Naive thymus-derived CD4-positive, alpha-beta T cell (primary cell): ENCODE results near the gene GNA12. TPM values are rescaled to one million over a fixed set of nuclear protein-coding genes. Genes with fewer than 3 reads are reported as not detected.

ENCODE experiments used
- ATAC-seq: fragments of 150-1000 bp; cut with Tn5 transposase; 2 replicates; pipeline ENCODE4 v1.10.0; 2021; ENCODE audit warnings: mild to moderate bottlenecking, moderate library complexity
- CTCF ChIA-PET: fragments of 350-600 bp; sonication (Branson Sonifier 250); formaldehyde crosslinking; loops from one replicate; lab custom pipeline; 2021; ENCODE audit warnings: antibody characterized with exemption; lab: Charles Lee
- POLR2A ChIA-PET: fragments of 350-600 bp; sonication (Branson Sonifier 250); formaldehyde crosslinking; loops from one replicate; lab custom pipeline; 2021; ENCODE audit warnings: antibody characterized with exemption, inconsistent platforms; lab: Charles Lee
- DNase-seq, 9 donors: peaks; one replicate each; pipeline versions ENCODE4 v3.0.0 to v3.0.0-alpha.2; 2020 to 2022; ENCODE audit warnings: mixed read lengths in 1 of 9
- H3K27ac ChIP-seq: one replicate; pipeline ENCODE4 v1.7.0; 2013; ENCODE audit warnings: mild to moderate bottlenecking, low read depth, low read length, moderate library complexity
- H3K27me3 ChIP-seq, 2 donors: one replicate each; pipeline ENCODE4 v1.7.0; 2013; ENCODE audit warnings: low read length in 2 of 2, mild to moderate bottlenecking in 2 of 2, moderate library complexity in 2 of 2; ENCODE audit not compliant: control insufficient read depth in 2 of 2, insufficient read depth in 2 of 2
- H3K36me3 ChIP-seq, 3 experiments: 1 replicate in 2 of 3; 2 replicates in 1 of 3; pipeline ENCODE4 v1.7.0; 2013; ENCODE audit warnings: low read length in 3 of 3, mild to moderate bottlenecking in 3 of 3, moderate library complexity in 1 of 3; ENCODE audit not compliant: insufficient read depth in 3 of 3, control insufficient read depth in 2 of 3
- H3K4me1 ChIP-seq, 2 donors: one replicate each; pipeline ENCODE4 v1.7.0; 2013; ENCODE audit warnings: low read length in 2 of 2, mild to moderate bottlenecking in 2 of 2, moderate library complexity in 1 of 2; ENCODE audit not compliant: control insufficient read depth in 2 of 2, insufficient read depth in 2 of 2
- H3K4me3 ChIP-seq: 2 replicates; pipeline ENCODE4 v1.7.0; 2013; ENCODE audit warnings: mild to moderate bottlenecking, low read length
- H3K9me3 ChIP-seq, 3 experiments: 1 replicate in 2 of 3; 2 replicates in 1 of 3; pipeline ENCODE4 v1.7.0; 2013; ENCODE audit warnings: low read length in 3 of 3; ENCODE audit not compliant: control insufficient read depth in 2 of 3
- H3K27ac Mint-ChIP-seq, 9 donors: one replicate each; pipeline ENCODE4 v1.8.0; 2020 to 2022; ENCODE audit warnings: mixed read lengths in 9 of 9, mild to moderate bottlenecking in 8 of 9, moderate library complexity in 5 of 9, inconsistent platforms in 2 of 9
- H3K27me3 Mint-ChIP-seq, 5 donors: one replicate each; pipeline ENCODE4 v1.8.0; 2021 to 2022; ENCODE audit warnings: mixed read lengths in 5 of 5, mild to moderate bottlenecking in 1 of 5
- H3K36me3 Mint-ChIP-seq, 5 donors: one replicate each; pipeline ENCODE4 v1.8.0; 2020 to 2022; ENCODE audit warnings: mixed read lengths in 5 of 5, mild to moderate bottlenecking in 3 of 5, inconsistent platforms in 1 of 5
- H3K4me1 Mint-ChIP-seq, 7 donors: one replicate each; pipeline ENCODE4 v1.8.0; 2020 to 2022; ENCODE audit warnings: mixed read lengths in 7 of 7, mild to moderate bottlenecking in 3 of 7, inconsistent platforms in 1 of 7
- H3K4me3 Mint-ChIP-seq, 10 donors: one replicate each; pipeline ENCODE4 v1.8.0; 2020 to 2022; ENCODE audit warnings: mild to moderate bottlenecking in 10 of 10, mixed read lengths in 10 of 10, moderate library complexity in 6 of 10, inconsistent platforms in 2 of 10
- H3K9me3 Mint-ChIP-seq, 11 donors: one replicate each; pipeline ENCODE4 v1.8.0; 2020 to 2022; ENCODE audit warnings: mixed read lengths in 11 of 11, mild to moderate bottlenecking in 4 of 11, inconsistent platforms in 1 of 11, moderate library complexity in 1 of 11
- intact Hi-C, 2 donors: fragments of 100-400 bp; cut with micrococcal nuclease; formaldehyde crosslinking; loops; one replicate each; pipeline ENCODE4 v1.15.1; 2023
- polyA plus RNA-seq, 2 donors: library from polyadenylated mRNA; unstranded; fragments of 300-500 nt; fragmentation: Illumina TruSeq; gene quantifications; one replicate each; pipeline ENCODE4 v1.2.3, GENCODE V29; 2021
- total RNA-seq, 6 experiments: library from RNA in 5 of 6; stranded (reverse) in 5 of 6; gene quantifications; 1 replicate in 5 of 6; 2 replicates in 1 of 6; pipeline ENCODE4 v1.2.3 and lab custom pipeline; 2021 to 2026

GNA12 gene
- total and polyA plus RNA-seq, 7 experiments from 2014 or later: 4.2 to 25.7 (median 18.5) TPM

DNA sequence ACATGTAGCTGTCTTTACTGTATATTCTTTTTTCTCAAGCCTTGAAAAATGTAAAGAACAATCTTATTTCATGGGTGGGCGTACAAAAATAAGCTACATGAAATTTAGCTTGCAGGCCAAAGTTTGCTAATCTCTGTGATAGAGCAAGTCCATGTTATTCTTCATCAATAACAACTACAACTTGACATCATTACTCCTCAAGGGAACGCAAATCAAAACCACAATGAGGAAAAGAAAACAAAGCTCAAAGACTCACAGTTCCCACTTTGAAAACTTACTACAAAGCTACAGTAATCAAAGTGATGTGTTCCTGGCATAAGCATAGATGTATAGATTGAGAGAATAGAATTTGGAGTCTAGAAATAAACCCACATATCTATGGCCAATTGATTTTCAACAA lies 62.5 kb downstream of the GNA12 start:
- Mint-ChIP-seq H3K36me3 (peaks cover 6 to 54% (median 11%) of the 10 kb centered on the region in 5 donors), H3K27me3 (no peaks in the 10 kb centered on the region), H3K27ac (no peak overlapping the region), H3K4me1 (peaks cover 7 to 25% (median 12%) of the 10 kb centered on the region in 7 donors), H3K9me3 (peaks cover 0 to 4% (median 0%) of the 10 kb centered on the region in 11 donors), H3K4me3 (no peak overlapping the region)
- ChIA-PET POLR2A (interaction anchor here (0.6 kb wide), 1 partner anchor 235 kb away, joined by 3 read pairs; no protein-coding TSS in a partner anchor), CTCF (no interaction called here)
- ATAC-seq: no peak
- no peaks in the 10 kb centered on the region for H3K9me3 ChIP-seq
- DNase-seq: no peak
- intact Hi-C loops: no loop called here
- H3K36me3 ChIP-seq: peaks cover 0 to 16% (median 0%) of the 10 kb centered on the region in 3 experiments
- no peak overlapping the region for H3K4me3 ChIP-seq
- H3K4me1 ChIP-seq: no peaks in the 10 kb centered on the region
- no peaks in the 10 kb centered on the region for H3K27me3 ChIP-seq
- no peak overlapping the region for H3K27ac ChIP-seq

DNA sequence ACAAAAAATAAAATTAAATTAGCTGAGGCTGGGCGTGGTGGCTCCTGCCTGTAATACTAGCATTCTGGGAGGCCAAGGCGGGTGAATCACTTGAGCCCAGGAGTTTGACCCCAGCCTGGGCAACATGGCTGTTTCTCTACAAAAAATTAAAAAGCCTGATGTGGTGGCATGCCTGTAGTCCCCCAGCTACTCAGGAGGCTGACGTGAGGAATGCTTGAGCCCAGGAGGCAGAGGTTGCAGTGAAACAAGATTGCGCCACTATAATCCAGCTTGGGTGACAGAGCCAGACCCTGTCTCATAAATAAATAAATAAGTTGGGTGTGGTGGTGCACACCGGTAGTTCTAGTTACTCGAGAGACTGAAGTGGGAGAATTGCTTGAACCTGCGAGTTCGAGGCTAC lies 65.1 kb downstream of the GNA12 start:
- DNase-seq: no peak
- Histone ChIP-seq H3K4me3 (no peak overlapping the region), H3K27me3 (no peaks in the 10 kb centered on the region), H3K9me3 (no peaks in the 10 kb centered on the region), H3K27ac (no peak overlapping the region), H3K4me1 (no peaks in the 10 kb centered on the region), H3K36me3 (peaks cover 0 to 8% (median 0%) of the 10 kb centered on the region in 3 experiments)
- H3K4me1 Mint-ChIP-seq: peaks cover 7 to 28% (median 12%) of the 10 kb centered on the region in 7 donors
- CTCF ChIA-PET: no interaction called here
- ATAC-seq: no peak
- peaks cover 6 to 55% (median 10%) of the 10 kb centered on the region in 5 donors for H3K36me3 Mint-ChIP-seq
- H3K27ac Mint-ChIP-seq: no peak overlapping the region
- peaks cover 0 to 4% (median 0%) of the 10 kb centered on the region in 11 donors for H3K9me3 Mint-ChIP-seq
- POLR2A ChIA-PET: no interaction called here
- intact Hi-C loops: no loop called here
- H3K27me3 Mint-ChIP-seq: no peaks in the 10 kb centered on the region
- no peak overlapping the region for H3K4me3 Mint-ChIP-seq

DNA sequence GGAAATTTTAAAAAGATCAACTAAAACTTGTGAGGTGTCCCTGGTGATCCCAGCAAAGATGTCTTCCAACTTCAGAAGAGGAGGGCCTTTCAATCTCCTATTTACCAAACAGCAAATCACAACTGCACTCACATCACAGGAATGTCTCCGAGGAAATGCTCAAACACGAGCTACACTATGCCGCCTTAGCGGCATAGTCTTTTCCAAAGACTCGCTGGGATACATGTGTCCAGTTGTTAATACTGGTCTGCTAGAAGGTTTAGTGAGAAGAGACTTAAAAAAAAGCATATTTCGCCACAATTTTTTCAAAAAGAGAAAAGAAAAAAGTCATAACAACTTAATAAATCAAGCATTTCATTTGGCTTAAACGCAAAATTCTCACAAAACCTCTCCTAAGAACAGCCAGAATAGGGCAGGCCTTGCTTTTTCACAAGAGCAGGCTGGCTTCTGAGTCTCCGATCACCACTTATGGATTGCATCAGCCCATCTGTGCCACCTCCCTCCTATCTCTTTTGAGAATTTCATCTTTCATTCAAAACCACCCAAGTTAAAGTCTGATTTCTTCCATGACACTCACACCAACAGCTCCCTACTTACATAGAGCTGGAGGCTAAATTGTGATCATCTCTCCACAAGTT lies 66.1 kb downstream of the GNA12 start:
- Histone ChIP-seq H3K36me3 (peaks cover 0 to 8% (median 0%) of the 10 kb centered on the region in 3 experiments), H3K4me3 (no peak overlapping the region), H3K9me3 (no peaks in the 10 kb centered on the region), H3K27ac (no peak overlapping the region), H3K27me3 (no peaks in the 10 kb centered on the region), H3K4me1 (no peaks in the 10 kb centered on the region)
- no peak for ATAC-seq
- H3K36me3 Mint-ChIP-seq: peaks cover 4 to 57% (median 9%) of the 10 kb centered on the region in 5 donors
- H3K4me1 Mint-ChIP-seq: peaks cover 7 to 35% (median 11%) of the 10 kb centered on the region in 7 donors
- no peak overlapping the region for H3K27ac Mint-ChIP-seq
- DNase-seq: no peak
- H3K4me3 Mint-ChIP-seq: no peak overlapping the region
- peaks cover 0 to 4% (median 0%) of the 10 kb centered on the region in 11 donors for H3K9me3 Mint-ChIP-seq
- POLR2A ChIA-PET: no interaction called here
- H3K27me3 Mint-ChIP-seq: no peaks in the 10 kb centered on the region
- intact Hi-C loops: no loop called here
- CTCF ChIA-PET: no interaction called here

DNA sequence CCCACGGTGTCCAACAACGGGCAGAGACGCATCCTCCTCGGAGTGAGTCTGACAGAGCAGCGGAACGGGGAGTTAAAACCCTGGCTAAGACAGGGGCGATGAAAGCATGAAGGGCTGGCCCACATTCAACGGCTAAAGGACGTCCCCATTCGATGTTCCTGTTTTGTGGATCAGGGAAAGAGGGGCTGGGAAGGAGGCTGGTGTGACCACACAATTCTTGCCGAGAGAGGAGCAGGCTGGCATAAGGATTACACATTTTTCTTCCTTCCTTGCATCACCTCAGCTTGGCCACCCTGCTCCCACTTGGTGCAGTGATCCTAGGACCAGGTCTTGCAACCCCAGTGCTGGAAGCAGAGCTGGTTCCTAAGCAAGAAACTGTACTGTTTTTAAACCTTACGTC lies 67.7 kb downstream of the GNA12 start:
- H3K9me3 Mint-ChIP-seq: peaks cover 0 to 2% (median 0%) of the 10 kb centered on the region in 11 donors
- H3K9me3 ChIP-seq: no peaks in the 10 kb centered on the region
- H3K4me1 Mint-ChIP-seq: peaks cover 0 to 34% (median 0%) of the 10 kb centered on the region in 7 donors
- no peak for DNase-seq
- H3K4me3 ChIP-seq: no peak overlapping the region
- peak overlapping the region in 4 of 9 donors; percentile 47 to 87 (median 60) for H3K27ac Mint-ChIP-seq
- H3K36me3 ChIP-seq: peaks cover 0 to 8% (median 0%) of the 10 kb centered on the region in 3 experiments
- CTCF ChIA-PET: no interaction called here
- no peaks in the 10 kb centered on the region for H3K27me3 Mint-ChIP-seq
- POLR2A ChIA-PET: no interaction called here
- H3K27ac ChIP-seq: no peak overlapping the region
- ATAC-seq: no peak
- no peaks in the 10 kb centered on the region for H3K27me3 ChIP-seq
- H3K4me1 ChIP-seq: no peaks in the 10 kb centered on the region
- H3K4me3 Mint-ChIP-seq: no peak overlapping the region
- intact Hi-C loops: no loop called here
- H3K36me3 Mint-ChIP-seq: peaks cover 0 to 59% (median 12%) of the 10 kb centered on the region in 5 donors

GRCh38 chr7:2775785-2776184 lies 68.3 kb downstream of the GNA12 start:
- Histone ChIP-seq H3K27ac (no peak overlapping the region), H3K27me3 (no peaks in the 10 kb centered on the region), H3K4me1 (no peaks in the 10 kb centered on the region), H3K9me3 (no peaks in the 10 kb centered on the region), H3K36me3 (peaks cover 0 to 8% (median 0%) of the 10 kb centered on the region in 3 experiments), H3K4me3 (no peak overlapping the region)
- H3K27me3 Mint-ChIP-seq: no peaks in the 10 kb centered on the region
- DNase-seq (no peak), ATAC-seq (no peak)
- H3K9me3 Mint-ChIP-seq: peaks cover 0 to 5% (median 0%) of the 10 kb centered on the region in 11 donors
- no peak overlapping the region for H3K27ac Mint-ChIP-seq
- H3K4me3 Mint-ChIP-seq: no peak overlapping the region
- ChIA-PET CTCF (interaction anchor here (0.6 kb wide), 1 partner anchor 66 kb away, joined by 3 read pairs; no protein-coding TSS in a partner anchor), POLR2A (no interaction called here)
- peaks cover 0 to 33% (median 0%) of the 10 kb centered on the region in 7 donors for H3K4me1 Mint-ChIP-seq
- intact Hi-C loops: no loop called here
- H3K36me3 Mint-ChIP-seq: peaks cover 0 to 58% (median 15%) of the 10 kb centered on the region in 5 donors

DNA sequence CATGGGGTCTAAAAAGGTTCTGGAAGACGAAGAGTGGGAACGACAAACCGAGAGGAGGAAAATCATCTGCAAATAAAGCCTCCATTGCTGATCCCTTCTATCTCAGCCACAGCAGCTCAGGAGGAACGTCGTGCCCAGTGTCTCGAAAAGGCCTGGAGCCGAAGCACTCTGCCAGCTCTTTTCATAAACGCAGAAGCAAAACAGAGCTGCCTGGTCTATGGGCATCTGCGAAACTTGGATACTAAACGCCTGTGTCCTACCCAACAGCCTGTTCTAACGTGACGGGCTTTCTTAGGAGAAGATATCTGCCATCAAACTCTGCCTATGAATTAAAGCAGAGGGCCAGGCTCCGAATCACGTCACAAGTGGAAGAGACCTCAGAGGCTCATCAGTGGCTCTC lies 68.7 kb downstream of the GNA12 start:
- no peak overlapping the region for H3K27ac ChIP-seq
- intact Hi-C loops: no loop called here
- Mint-ChIP-seq H3K4me3 (no peak overlapping the region), H3K27me3 (no peaks in the 10 kb centered on the region), H3K36me3 (peaks cover 0 to 54% (median 19%) of the 10 kb centered on the region in 5 donors), H3K9me3 (peaks cover 0 to 6% (median 0%) of the 10 kb centered on the region in 11 donors), H3K27ac (no peak overlapping the region), H3K4me1 (peaks cover 0 to 32% (median 0%) of the 10 kb centered on the region in 7 donors)
- H3K27me3 ChIP-seq: no peaks in the 10 kb centered on the region
- H3K36me3 ChIP-seq: peaks cover 0 to 8% (median 0%) of the 10 kb centered on the region in 3 experiments
- DNase-seq (no peak), ATAC-seq (no peak)
- no peaks in the 10 kb centered on the region for H3K4me1 ChIP-seq
- POLR2A ChIA-PET: no interaction called here
- CTCF ChIA-PET: interaction anchor here (0.6 kb wide), 1 partner anchor 66 kb away, joined by 3 read pairs; no protein-coding TSS in a partner anchor
- H3K4me3 ChIP-seq: no peak overlapping the region
- no peaks in the 10 kb centered on the region for H3K9me3 ChIP-seq
